ENCODE results near the gene CFLAR. TPM values are rescaled to one million over a fixed set of nuclear protein-coding genes. Genes with fewer than 3 reads are reported as not detected.

CFLAR gene
- total and polyA plus RNA-seq, 8 donors: 34.6 to 101 (median 49.7) TPM

DNA sequence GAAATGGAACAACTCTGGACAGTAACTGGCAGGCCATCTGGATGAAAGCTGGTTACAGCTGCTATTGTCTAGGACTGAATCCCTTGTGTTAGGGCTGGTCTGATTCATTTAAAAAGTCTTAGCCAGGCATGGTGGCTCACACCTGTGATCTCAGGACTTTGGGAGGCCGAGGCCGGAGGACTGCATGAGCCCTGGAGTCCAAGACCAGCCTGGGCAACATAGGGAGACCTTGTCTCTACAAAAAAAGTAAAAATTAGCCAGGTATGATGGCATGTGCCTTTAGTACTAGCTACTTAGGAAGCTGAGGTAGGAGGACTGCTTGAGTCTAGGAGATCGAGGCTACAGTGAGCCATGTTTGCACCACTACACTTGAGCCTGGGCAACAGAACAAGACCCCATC is 15.5 kb upstream of the CFLAR start:
- ATAC-seq (no peak), FAIRE-seq (no peak), DNase-seq (no peak)
- no peaks in the 10 kb centered on the region for H3K36me3 ChIP-seq
- 98% methylated on average over 3 of the region's 3 CpGs for WGBS, 2 donors
- H3K9me3 ChIP-seq: no peaks in the 10 kb centered on the region
- intact Hi-C loops (cut with DNase I): no loop called here
- H3K27me3 ChIP-seq: no peaks in the 10 kb centered on the region
- H3K4me1 ChIP-seq: no peaks in the 10 kb centered on the region
- no peak overlapping the region for H3K27ac ChIP-seq
- TF ChIP-seq, protein P1, sequence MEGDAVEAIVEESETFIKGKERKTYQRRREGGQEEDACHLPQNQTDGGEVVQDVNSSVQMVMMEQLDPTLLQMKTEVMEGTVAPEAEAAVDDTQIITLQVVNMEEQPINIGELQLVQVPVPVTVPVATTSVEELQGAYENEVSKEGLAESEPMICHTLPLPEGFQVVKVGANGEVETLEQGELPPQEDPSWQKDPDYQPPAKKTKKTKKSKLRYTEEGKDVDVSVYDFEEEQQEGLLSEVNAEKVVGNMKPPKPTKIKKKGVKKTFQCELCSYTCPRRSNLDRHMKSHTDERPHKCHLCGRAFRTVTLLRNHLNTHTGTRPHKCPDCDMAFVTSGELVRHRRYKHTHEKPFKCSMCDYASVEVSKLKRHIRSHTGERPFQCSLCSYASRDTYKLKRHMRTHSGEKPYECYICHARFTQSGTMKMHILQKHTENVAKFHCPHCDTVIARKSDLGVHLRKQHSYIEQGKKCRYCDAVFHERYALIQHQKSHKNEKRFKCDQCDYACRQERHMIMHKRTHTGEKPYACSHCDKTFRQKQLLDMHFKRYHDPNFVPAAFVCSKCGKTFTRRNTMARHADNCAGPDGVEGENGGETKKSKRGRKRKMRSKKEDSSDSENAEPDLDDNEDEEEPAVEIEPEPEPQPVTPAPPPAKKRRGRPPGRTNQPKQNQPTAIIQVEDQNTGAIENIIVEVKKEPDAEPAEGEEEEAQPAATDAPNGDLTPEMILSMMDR (IDR thresholded peaks at IDR 0.05): no peak
- H3K4me3 ChIP-seq: no peak overlapping the region

DNA sequence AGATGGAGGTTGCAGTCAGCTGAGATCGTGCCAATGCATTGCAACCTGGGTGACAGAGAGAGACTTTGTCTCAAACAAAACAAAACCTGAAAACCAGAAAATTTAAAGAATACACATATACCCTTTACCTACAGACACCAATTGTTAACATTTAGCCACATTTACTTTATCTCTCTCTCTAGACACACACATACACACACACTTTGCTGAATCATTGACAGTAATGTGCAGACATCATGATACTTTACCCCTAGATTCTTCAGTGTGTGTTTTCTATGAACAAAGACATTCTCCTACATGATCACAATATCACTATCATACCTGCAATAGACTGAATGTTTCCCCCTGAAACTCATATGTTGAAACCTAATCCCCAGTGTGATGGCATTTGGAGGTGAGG is 10.2 kb upstream of the CFLAR start:
- ATAC-seq (no peak), FAIRE-seq (no peak), DNase-seq (no peak)
- no peaks in the 10 kb centered on the region for H3K27me3 ChIP-seq
- H3K4me1 ChIP-seq: no peaks in the 10 kb centered on the region
- H3K4me3 ChIP-seq: no peak overlapping the region
- intact Hi-C loops (cut with DNase I): no loop called here
- TF ChIP-seq, protein P1 (IDR thresholded peaks at IDR 0.05): no peak
- H3K36me3 ChIP-seq: no peaks in the 10 kb centered on the region
- no peaks in the 10 kb centered on the region for H3K9me3 ChIP-seq
- no peak overlapping the region for H3K27ac ChIP-seq
- WGBS, 2 donors: 96 to 100% methylated on average over 1 of the region's 1 CpG

DNA sequence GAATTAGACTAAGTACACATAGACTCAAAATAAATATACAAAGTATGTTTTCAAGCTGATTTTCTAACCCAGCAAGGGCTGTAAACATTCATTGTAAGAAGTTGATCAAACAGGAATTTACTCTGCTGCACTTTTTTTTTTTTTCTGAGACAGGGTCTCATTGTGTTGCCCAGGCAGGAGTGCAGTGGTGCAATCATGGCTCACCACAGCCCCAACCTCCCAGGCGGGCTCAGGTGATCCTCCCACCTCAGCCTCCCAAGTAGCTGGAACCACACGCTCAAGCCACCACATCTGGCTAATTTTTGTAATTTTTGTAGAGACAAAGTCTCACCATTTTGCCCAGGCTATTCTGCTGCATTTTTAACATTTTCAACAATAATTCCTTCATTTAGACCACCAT is 8.3 kb upstream of the CFLAR start:
- ATAC-seq (no peak), FAIRE-seq (no peak), DNase-seq (no peak)
- H3K4me1 ChIP-seq: no peaks in the 10 kb centered on the region
- H3K4me3 ChIP-seq: no peak overlapping the region
- no peaks in the 10 kb centered on the region for H3K36me3 ChIP-seq
- H3K27ac ChIP-seq: no peak overlapping the region
- TF ChIP-seq, protein P1 (IDR thresholded peaks at IDR 0.05): no peak
- no peaks in the 10 kb centered on the region for H3K27me3 ChIP-seq
- no peaks in the 10 kb centered on the region for H3K9me3 ChIP-seq
- 89 to 100% methylated on average over 2 of the region's 2 CpGs for WGBS, 2 donors
- intact Hi-C loops (cut with DNase I): no loop called here

DNA sequence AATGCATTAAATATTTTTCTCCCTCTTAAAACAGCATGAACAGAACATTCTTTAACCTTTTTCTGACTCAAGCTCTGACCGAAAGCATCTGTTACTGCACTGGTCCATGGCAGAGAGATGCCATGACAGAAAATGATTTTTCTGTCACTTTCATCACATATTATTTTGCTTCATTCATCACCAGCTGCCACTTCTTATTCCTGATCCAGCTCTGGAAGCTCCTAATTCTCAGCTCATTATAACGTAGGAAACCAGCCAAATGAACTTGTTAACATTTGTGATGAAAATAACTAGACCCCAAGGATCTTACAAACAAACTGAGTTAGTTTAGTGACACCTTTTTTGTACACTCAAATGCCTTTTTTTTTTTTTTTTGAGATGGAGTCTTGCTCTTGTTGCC is 7.6 kb upstream of the CFLAR start:
- intact Hi-C loops (cut with DNase I): no loop called here
- H3K9me3 ChIP-seq: no peaks in the 10 kb centered on the region
- ATAC-seq: no peak
- WGBS, 2 donors: 88% methylated on average over 2 of the region's 2 CpGs
- TF ChIP-seq, protein P1 (IDR thresholded peaks at IDR 0.05): no peak
- no peaks in the 10 kb centered on the region for H3K36me3 ChIP-seq
- H3K27ac ChIP-seq: no peak overlapping the region
- no peaks in the 10 kb centered on the region for H3K27me3 ChIP-seq
- DNase-seq: no peak
- no peak for FAIRE-seq
- no peak overlapping the region for H3K4me3 ChIP-seq
- H3K4me1 ChIP-seq: no peaks in the 10 kb centered on the region

DNA sequence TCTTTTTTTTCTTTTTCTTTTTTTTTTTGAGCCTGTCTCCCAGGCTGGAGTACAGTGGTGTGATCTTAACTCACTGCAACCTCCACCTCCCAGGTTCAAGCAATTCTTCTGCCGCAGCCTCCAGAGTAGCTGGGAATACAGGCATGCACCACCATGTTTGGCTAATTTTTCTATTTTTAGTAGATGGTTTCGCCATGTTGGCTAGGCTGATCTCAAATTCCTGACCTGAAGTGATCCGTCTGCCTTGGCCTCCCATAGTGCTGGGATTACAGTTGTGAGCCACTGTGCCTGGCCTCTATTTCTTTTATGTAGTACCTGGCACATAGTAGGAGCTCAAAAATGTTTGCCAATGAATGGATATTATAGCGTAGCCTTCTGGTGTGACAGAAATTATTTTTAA is 6.8 kb upstream of the CFLAR start:
- Histone ChIP-seq H3K36me3 (no peaks in the 10 kb centered on the region), H3K27me3 (no peaks in the 10 kb centered on the region), H3K4me3 (no peak overlapping the region), H3K27ac (no peak overlapping the region), H3K4me1 (no peaks in the 10 kb centered on the region), H3K9me3 (no peaks in the 10 kb centered on the region)
- WGBS, 2 donors: 91 to 98% methylated on average over 4 of the region's 4 CpGs
- FAIRE-seq: no peak
- intact Hi-C loops (cut with DNase I): no loop called here
- DNase-seq: no peak
- no peak for ATAC-seq
- TF ChIP-seq, protein P1 (IDR thresholded peaks at IDR 0.05): no peak
